GM12891 (cell line): ENCODE results near the gene TCEA2.

Experiments
- DNase-seq: peaks from one replicate; pipeline ENCODE4 v3.0.0; 2011; ENCODE audit warnings: low spot score; ENCODE audit not compliant: insufficient read length
- FAIRE-seq: peaks from 2 replicates; lab custom pipeline; 2011; peaks lifted over from hg19 to GRCh38; lab: Jason Lieb, UNC
- PAX5 ChIP-seq: IDR thresholded peaks from 2 replicates; pipeline ENCODE4 v1.6.1; 2011; ENCODE audit warnings: low read length, moderate library complexity, mild to moderate bottlenecking; ENCODE audit not compliant: insufficient read depth, severe bottlenecking
- POLR2A ChIP-seq: IDR thresholded peaks from 2 replicates; pipeline ENCODE4 v1.6.1; 2011; ENCODE audit warnings: low read depth, low read length, control low read depth
- POLR2AphosphoS5 ChIP-seq: IDR thresholded peaks from 2 replicates; pipeline ENCODE4 v1.6.1; 2011; ENCODE audit warnings: low read depth, low read length, control low read depth
- POU2F2 ChIP-seq: IDR thresholded peaks from 2 replicates; pipeline ENCODE4 v1.6.1; 2011; ENCODE audit warnings: low read depth, mild to moderate bottlenecking, control low read depth, low read length, moderate library complexity
- SPI1 ChIP-seq: IDR thresholded peaks from 2 replicates; pipeline ENCODE4 v1.6.1; 2011; ENCODE audit warnings: low read depth, low read length, control low read depth
- TAF1 ChIP-seq: IDR thresholded peaks from 2 replicates; pipeline ENCODE4 v1.6.1; 2011; ENCODE audit warnings: low read depth, low read length, control low read depth

The TCEA2 gene

GRCh38 chr20:64067005-64067632 is 4.1 kb downstream of the TCEA2 start:
- no peak for FAIRE-seq
- TF ChIP-seq PAX5 (no peak), POLR2A (no peak), TAF1 (no peak), POU2F2 (no peak), POLR2AphosphoS5 (no peak), SPI1 (no peak)
- no peak for DNase-seq

GRCh38 chr20:64067733-64068307 is 4.8 kb downstream of the TCEA2 start:
- TF ChIP-seq POU2F2 (no peak), POLR2AphosphoS5 (no peak), TAF1 (no peak), POLR2A (no peak), SPI1 (no peak), PAX5 (no peak)
- DNase-seq (no peak), FAIRE-seq (no peak)

GRCh38 chr20:64068386-64069208 is 5.6 kb downstream of the TCEA2 start:
- FAIRE-seq, result no peak
- no peak for TF ChIP-seq POLR2AphosphoS5
- no peak for TF ChIP-seq POU2F2
- no peak for TF ChIP-seq POLR2A
- TF ChIP-seq PAX5, result no peak
- no peak for TF ChIP-seq SPI1
- no peak for TF ChIP-seq TAF1
- no peak for DNase-seq

- TF ChIP-seq TAF1, result no peak
- no peak for TF ChIP-seq PAX5
- no peak for TF ChIP-seq POLR2A
- TF ChIP-seq POLR2AphosphoS5, result no peak
- TF ChIP-seq SPI1, result no peak
- no peak for TF ChIP-seq POU2F2
- FAIRE-seq, result no peak
- DNase-seq, result no peak
These were observed 6.2 kb downstream of the TCEA2 start for GRCh38 chr20:64069209-64069613.

GRCh38 chr20:64069614-64070243 is 6.7 kb downstream of the TCEA2 start:
- FAIRE-seq (peak; percentile 88), DNase-seq (no peak)
- TF ChIP-seq POLR2AphosphoS5 (no peak), TAF1 (no peak), POLR2A (no peak), PAX5 (no peak), SPI1 (no peak), POU2F2 (no peak)

GRCh38 chr20:64070244-64070993 is 7.4 kb downstream of the TCEA2 start:
- no peak for DNase-seq
- FAIRE-seq, result no peak
- TF ChIP-seq TAF1 (no peak), POLR2A (no peak), PAX5 (no peak), POU2F2 (no peak), POLR2AphosphoS5 (no peak), SPI1 (no peak)

GRCh38 chr20:64071341-64072332 is 8.6 kb downstream of the TCEA2 start:
- no peak; the same call in 1 of the 2 replicates for TF ChIP-seq POLR2A
- TF ChIP-seq PAX5, result no peak
- TF ChIP-seq TAF1, result no peak
- TF ChIP-seq POLR2AphosphoS5, result peak; percentile 28; the same call in 1 of the 2 replicates
- DNase-seq (no peak), FAIRE-seq (no peak)

GRCh38 chr20:64072498-64073063 is 9.6 kb downstream of the TCEA2 start:
- FAIRE-seq (no peak), DNase-seq (no peak)
- no peak for TF ChIP-seq SPI1
- TF ChIP-seq TAF1, result no peak
- TF ChIP-seq POLR2AphosphoS5, result no peak
